DMS 273 (cell line): Measurements from ENCODE around the gene CLPX.
A peak's percentile ranks its signal among the peaks of the same experiment; 100 is the strongest.
"Not testable (repeated sequence)": the region's sequence is repeated elsewhere in the genome, so short reads cannot be mapped to it uniquely, and the experiment has no call there.

ENCODE experiments used
- DNase-seq: peaks from one replicate; lab custom pipeline; 2025; ENCODE audit not compliant: unreplicated experiment; lab: John Stamatoyannopoulos, UW

Gene CLPX

GRCh38 chr15:65175511-65175910, 9.6 kb downstream of the CLPX start:
- no peak for DNase-seq

GRCh38 chr15:65174509-65174908, 10.6 kb downstream of the CLPX start:
- DNase-seq, result no peak

- no peak for DNase-seq
Observed at GRCh38 chr15:65172531-65172930, 12.6 kb downstream of the CLPX start.

GRCh38 chr15:65171428-65171827, 13.7 kb downstream of the CLPX start:
- no peak for DNase-seq

GRCh38 chr15:65165875-65166274, 19.3 kb downstream of the CLPX start:
- no peak for DNase-seq

- DNase-seq, result no peak
Observed at GRCh38 chr15:65164139-65164538, 21.0 kb downstream of the CLPX start.

GRCh38 chr15:65163041-65163440, 22.1 kb downstream of the CLPX start:
- no peak for DNase-seq

GRCh38 chr15:65156692-65157091, 28.4 kb downstream of the CLPX start:
- no peak for DNase-seq

- DNase-seq, result no peak
Observed at GRCh38 chr15:65154720-65155119, 30.4 kb downstream of the CLPX start.

GRCh38 chr15:65147902-65148301, 37.2 kb downstream of the CLPX start:
- no peak for DNase-seq

GRCh38 chr15:65146438-65146837, 38.7 kb downstream of the CLPX start:
- no peak for DNase-seq

GRCh38 chr15:65138631-65139030, 46.5 kb downstream of the CLPX start:
- not testable (repeated sequence) for DNase-seq

GRCh38 chr15:65137893-65138292, 47.2 kb downstream of the CLPX start:
- not testable (repeated sequence) for DNase-seq

GRCh38 chr15:65137089-65137488, 48.1 kb downstream of the CLPX start:
- DNase-seq, result not testable (repeated sequence)

- DNase-seq, result no peak
Observed at GRCh38 chr15:65134538-65134937, 50.6 kb downstream of the CLPX start.

GRCh38 chr15:65133548-65134200, 51.5 kb downstream of the CLPX start, which contains the start of gene PDCD7:
Gene PDCD7, minus strand, starts transcription at chr15:65133808. Its CDS starts 27 bp downstream, at chr15:65133781.
- peak; percentile 95 for DNase-seq

GRCh38 chr15:65132878-65133547, 52.1 kb downstream of the CLPX start:
- peak; percentile 71 for DNase-seq

- DNase-seq, result no peak
Observed at GRCh38 chr15:65130941-65131340, 54.2 kb downstream of the CLPX start.

GRCh38 chr15:65115542-65115941, 69.6 kb downstream of the CLPX start:
- DNase-seq, result peak; percentile 41

- peak; percentile 68 for DNase-seq
Observed at GRCh38 chr15:65115086-65115485, 70.1 kb downstream of the CLPX start, which contains the start of gene UBAP1L. Gene UBAP1L, minus strand, starts transcription at chr15:65115200. Its CDS starts 8,985 bp downstream, at chr15:65106215.

- no peak for DNase-seq
Observed at GRCh38 chr15:65110676-65111292, 74.4 kb downstream of the CLPX start.

- DNase-seq, result no peak
Observed at GRCh38 chr15:65106011-65106590, 79.0 kb downstream of the CLPX start.
